HepG2 (cell line): Measurements from ENCODE around the gene CLDN9. TPM values are rescaled to one million over a fixed set of nuclear protein-coding genes. Genes with fewer than 3 reads are reported as not detected.

Source experiments
- ARNT2 ChIP-seq: sonication (generic); formaldehyde crosslinking; IDR thresholded peaks from 2 replicates; pipeline ENCODE4 v1.8.0; 2022; ENCODE audit warnings: mild to moderate bottlenecking, low read depth, missing genetic modification reagents, moderate library complexity
- CCDC6 ChIP-seq: sonication (generic); formaldehyde crosslinking; IDR thresholded peaks from 2 replicates; pipeline ENCODE4 v1.8.1; 2022; ENCODE audit warnings: mild to moderate bottlenecking, missing genetic modification reagents, moderate library complexity
- CHD2 ChIP-seq: IDR thresholded peaks from 2 replicates; pipeline ENCODE4 v1.6.1; 2011; ENCODE audit warnings: low read depth, low read length, improper control_type of control experiment
- ETV5 ChIP-seq: IDR thresholded peaks from 2 replicates; pipeline ENCODE4 v1.6.1; 2018; ENCODE audit warnings: missing biosample characterization, missing genetic modification reagents, inconsistent platforms, borderline replicate concordance
- GABPB1 ChIP-seq: IDR thresholded peaks from 2 replicates; pipeline ENCODE4 v1.6.1; 2016; ENCODE audit warnings: mild to moderate bottlenecking, missing genetic modification reagents, moderate library complexity, missing compliant biosample characterization
- HNF1B ChIP-seq: sonication (generic); formaldehyde crosslinking; IDR thresholded peaks from 2 replicates; pipeline ENCODE4 v1.5.1; 2020; ENCODE audit warnings: mild to moderate bottlenecking, moderate library complexity, missing genetic modification reagents
- KLF6 ChIP-seq: IDR thresholded peaks from 2 replicates; pipeline ENCODE4 v1.8.0; 2016; ENCODE audit warnings: missing biosample characterization, missing genetic modification reagents
- MIER2 ChIP-seq: IDR thresholded peaks from 2 replicates; pipeline ENCODE4 v1.6.1; 2016; ENCODE audit warnings: missing biosample characterization, missing genetic modification reagents
- MYNN ChIP-seq: sonication (generic); formaldehyde crosslinking; IDR thresholded peaks from 2 replicates; pipeline ENCODE4 v1.4.0; 2020; ENCODE audit warnings: mild to moderate bottlenecking, low read depth, missing genetic modification reagents
- RAD21 ChIP-seq: fragments of 450-650 bp; formaldehyde crosslinking; IDR thresholded peaks from 2 replicates; pipeline ENCODE4 v1.5.0; 2020; ENCODE audit warnings: mild to moderate bottlenecking
- SP5 ChIP-seq: IDR thresholded peaks from 2 replicates; pipeline ENCODE4 v1.6.1; 2016; ENCODE audit warnings: low read depth, borderline replicate concordance
- TAF1 ChIP-seq: sonication (generic); formaldehyde crosslinking; IDR thresholded peaks from 2 replicates; pipeline ENCODE4 v1.4.0; 2020; ENCODE audit warnings: missing genetic modification reagents
- THAP11 ChIP-seq: IDR thresholded peaks from 2 replicates; pipeline ENCODE4 v1.6.1; 2016; ENCODE audit warnings: missing biosample characterization, missing genetic modification reagents
- ZBTB38 ChIP-seq: sonication (generic); formaldehyde crosslinking; IDR thresholded peaks from 2 replicates; pipeline ENCODE4 v1.5.1; 2020; ENCODE audit warnings: mild to moderate bottlenecking, missing genetic modification reagents
- ZNF44 ChIP-seq: sonication (generic); formaldehyde crosslinking; IDR thresholded peaks from 2 replicates; pipeline ENCODE4 v1.5.1; 2020; ENCODE audit warnings: mild to moderate bottlenecking, missing genetic modification reagents
- ZNF547 ChIP-seq: sonication (generic); formaldehyde crosslinking; IDR thresholded peaks from 2 replicates; pipeline ENCODE4 v1.5.1; 2020; ENCODE audit warnings: mild to moderate bottlenecking, missing genetic modification reagents
- ZNF558 ChIP-seq: sonication (generic); formaldehyde crosslinking; IDR thresholded peaks from 2 replicates; pipeline ENCODE4 v1.9.0; 2022; ENCODE audit warnings: mild to moderate bottlenecking, missing genetic modification reagents, borderline replicate concordance
- ZNF616 ChIP-seq: sonication (generic); formaldehyde crosslinking; IDR thresholded peaks from 2 replicates; pipeline ENCODE4 v1.5.0; 2020; ENCODE audit warnings: low read depth, mild to moderate bottlenecking, missing genetic modification reagents
- ZNF629 ChIP-seq: sonication (generic); formaldehyde crosslinking; conservative IDR thresholded peaks from 2 replicates; pipeline ENCODE4 v1.5.0; 2020; ENCODE audit warnings: missing genetic modification reagents
- ZNF709 ChIP-seq: sonication (generic); formaldehyde crosslinking; IDR thresholded peaks from 2 replicates; pipeline ENCODE4 v1.5.0; 2020; ENCODE audit warnings: mild to moderate bottlenecking, missing genetic modification reagents
- ZNF776 ChIP-seq: sonication (generic); formaldehyde crosslinking; IDR thresholded peaks from 2 replicates; pipeline ENCODE4 v1.4.0; 2020; ENCODE audit warnings: mild to moderate bottlenecking, missing genetic modification reagents
- polyA plus RNA-seq, 8 experiments: library from polyadenylated mRNA; depleted of rRNA in 3 of 8; stranded (reverse) in 7 of 8; unstranded in 1 of 8; fragments of >200 nt; fragmentation: Illumina TruSeq in 4 of 8; extraction: Trizol in 4 of 8; gene quantifications; 2 replicates each; pipeline versions ENCODE4 v1.2.1 to v1.2.3, GENCODE V29; 2011 to 2016; ENCODE audit warnings: low read depth in 4 of 8, missing spikeins in 1 of 8, mixed read lengths in 1 of 8; ENCODE audit not compliant: insufficient read depth in 1 of 8
- total RNA-seq, 5 experiments: library from RNA; depleted of rRNA; stranded (reverse); fragments of >200 nt; fragmentation: Illumina TruSeq; extraction: Trizol; gene quantifications; 2 replicates each; pipeline ENCODE4 v1.2.3, GENCODE V29; 2016; ENCODE audit warnings: low read depth in 1 of 5
- TF ChIP-seq, protein P1 (sequence below): sonication (generic); formaldehyde crosslinking; IDR thresholded peaks from 2 replicates; pipeline ENCODE4 v1.8.1; 2023; ENCODE audit warnings: mild to moderate bottlenecking, missing genetic modification reagents
- TF ChIP-seq, protein P2 (sequence below): sonication (generic); formaldehyde crosslinking; IDR thresholded peaks from 2 replicates; pipeline ENCODE4 v1.4.0; 2020; ENCODE audit warnings: missing genetic modification reagents
- TF ChIP-seq, protein P3 (sequence below): sonication (generic); formaldehyde crosslinking; IDR thresholded peaks from 2 replicates; pipeline ENCODE4 v1.5.0; 2020; ENCODE audit warnings: mild to moderate bottlenecking, missing genetic modification reagents
- TF ChIP-seq, protein P4 (sequence below): sonication (generic); formaldehyde crosslinking; IDR thresholded peaks from 2 replicates; pipeline ENCODE4 v1.4.0; 2020; ENCODE audit warnings: missing genetic modification reagents, low read depth, mild to moderate bottlenecking, borderline replicate concordance

CLDN9 gene
- total and polyA plus RNA-seq, 2 of the 13 experiments (the other 11 are each of a cell fraction or from before 2014, with no cell fraction given), result 0.15 to 0.26 TPM

DNA sequence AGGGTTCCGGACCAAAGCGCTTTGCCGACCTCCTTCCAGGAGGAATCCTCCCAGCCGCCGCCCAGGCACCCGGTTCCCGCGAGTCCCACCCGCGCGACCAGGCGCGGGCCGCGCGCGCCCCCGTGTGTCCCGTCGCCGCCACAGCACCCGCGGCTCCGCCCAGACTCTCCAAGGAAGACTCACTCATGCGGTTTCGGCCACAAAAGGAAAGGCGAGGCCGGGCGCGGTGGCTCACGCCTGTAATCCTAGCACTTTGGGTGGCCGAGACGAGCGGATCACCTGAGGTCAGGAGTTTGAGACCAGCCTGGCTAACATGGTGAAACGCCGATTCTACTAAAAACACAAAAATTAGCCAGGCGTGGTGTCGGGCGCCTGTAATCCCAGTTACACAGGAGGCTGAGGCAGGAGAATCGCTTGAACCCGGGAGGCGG lies 29.0 kb upstream of the CLDN9 start (continued):
- TF ChIP-seq ZNF558 (CRISPR knock-in tag), result no peak
- 0 out of 2 replicates have a peak, but pooled peaks have one; percentile 48 for TF ChIP-seq KLF6 (CRISPR knock-in tag)
- TF ChIP-seq ZNF709 (CRISPR knock-in tag), result 0 out of 2 replicates have a peak, but pooled peaks have one; percentile 37
- TF ChIP-seq ETV5, result 0 out of 2 replicates have a peak, but pooled peaks have one; percentile 24
- 0 out of 2 replicates have a peak, but pooled peaks have one; percentile 13 for TF ChIP-seq ZNF629 (CRISPR knock-in tag)
- TF ChIP-seq MIER2 (CRISPR knock-in tag), result 0 out of 2 replicates have a peak, but pooled peaks have one; percentile 28
- TF ChIP-seq HNF1B (CRISPR knock-in tag), result 0 out of 2 replicates have a peak, but pooled peaks have one; percentile 16
- TF ChIP-seq MYNN (CRISPR knock-in tag), result no peak
- TF ChIP-seq ARNT2, result peak; percentile 27; the same call in 1 of the 2 replicates
- peak; percentile 24; the same call in 1 of the 2 replicates for TF ChIP-seq ZNF776 (CRISPR knock-in tag)
- TF ChIP-seq, protein P1, sequence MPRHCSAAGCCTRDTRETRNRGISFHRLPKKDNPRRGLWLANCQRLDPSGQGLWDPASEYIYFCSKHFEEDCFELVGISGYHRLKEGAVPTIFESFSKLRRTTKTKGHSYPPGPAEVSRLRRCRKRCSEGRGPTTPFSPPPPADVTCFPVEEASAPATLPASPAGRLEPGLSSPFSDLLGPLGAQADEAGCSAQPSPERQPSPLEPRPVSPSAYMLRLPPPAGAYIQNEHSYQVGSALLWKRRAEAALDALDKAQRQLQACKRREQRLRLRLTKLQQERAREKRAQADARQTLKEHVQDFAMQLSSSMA (CRISPR knock-in tag), result no peak
- peak; percentile 31; the same call in 1 of the 2 replicates for TF ChIP-seq SP5 (CRISPR knock-in tag)
- peak; percentile 50 for TF ChIP-seq ZBTB38 (CRISPR knock-in tag)
- no peak for TF ChIP-seq TAF1 (CRISPR knock-in tag)
- peak; percentile 88 for TF ChIP-seq RAD21
- peak; percentile 84 for TF ChIP-seq CHD2
- TF ChIP-seq ZNF547 (CRISPR knock-in tag), result 0 out of 2 replicates have a peak, but pooled peaks have one; percentile 26
- TF ChIP-seq CCDC6 (CRISPR knock-in tag), result 0 out of 2 replicates have a peak, but pooled peaks have one; percentile 38
- TF ChIP-seq, protein P2, sequence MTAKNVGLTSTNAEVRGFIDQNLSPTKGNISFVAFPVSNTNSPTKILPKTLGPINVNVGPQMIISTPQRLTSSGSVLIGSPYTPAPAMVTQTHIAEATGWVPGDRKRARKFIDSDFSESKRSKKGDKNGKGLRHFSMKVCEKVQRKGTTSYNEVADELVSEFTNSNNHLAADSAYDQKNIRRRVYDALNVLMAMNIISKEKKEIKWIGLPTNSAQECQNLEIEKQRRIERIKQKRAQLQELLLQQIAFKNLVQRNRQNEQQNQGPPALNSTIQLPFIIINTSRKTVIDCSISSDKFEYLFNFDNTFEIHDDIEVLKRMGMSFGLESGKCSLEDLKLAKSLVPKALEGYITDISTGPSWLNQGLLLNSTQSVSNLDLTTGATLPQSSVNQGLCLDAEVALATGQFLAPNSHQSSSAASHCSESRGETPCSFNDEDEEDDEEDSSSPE, result peak; percentile 64; the same call in 1 of the 2 replicates
- peak; percentile 36; the same call in 1 of the 2 replicates for TF ChIP-seq THAP11 (CRISPR knock-in tag)
- TF ChIP-seq, protein P3, sequence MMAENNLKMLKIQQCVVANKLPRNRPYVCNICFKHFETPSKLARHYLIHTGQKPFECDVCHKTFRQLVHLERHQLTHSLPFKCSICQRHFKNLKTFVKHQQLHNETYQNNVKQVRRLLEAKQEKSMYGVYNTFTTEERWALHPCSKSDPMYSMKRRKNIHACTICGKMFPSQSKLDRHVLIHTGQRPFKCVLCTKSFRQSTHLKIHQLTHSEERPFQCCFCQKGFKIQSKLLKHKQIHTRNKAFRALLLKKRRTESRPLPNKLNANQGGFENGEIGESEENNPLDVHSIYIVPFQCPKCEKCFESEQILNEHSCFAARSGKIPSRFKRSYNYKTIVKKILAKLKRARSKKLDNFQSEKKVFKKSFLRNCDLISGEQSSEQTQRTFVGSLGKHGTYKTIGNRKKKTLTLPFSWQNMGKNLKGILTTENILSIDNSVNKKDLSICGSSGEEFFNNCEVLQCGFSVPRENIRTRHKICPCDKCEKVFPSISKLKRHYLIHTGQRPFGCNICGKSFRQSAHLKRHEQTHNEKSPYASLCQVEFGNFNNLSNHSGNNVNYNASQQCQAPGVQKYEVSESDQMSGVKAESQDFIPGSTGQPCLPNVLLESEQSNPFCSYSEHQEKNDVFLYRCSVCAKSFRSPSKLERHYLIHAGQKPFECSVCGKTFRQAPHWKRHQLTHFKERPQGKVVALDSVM, result peak; percentile 64
- no peak for TF ChIP-seq ZNF616
- no peak for TF ChIP-seq ZNF44 (CRISPR knock-in tag)
- peak; percentile 51 for TF ChIP-seq GABPB1 (CRISPR knock-in tag)
- TF ChIP-seq, protein P4, sequence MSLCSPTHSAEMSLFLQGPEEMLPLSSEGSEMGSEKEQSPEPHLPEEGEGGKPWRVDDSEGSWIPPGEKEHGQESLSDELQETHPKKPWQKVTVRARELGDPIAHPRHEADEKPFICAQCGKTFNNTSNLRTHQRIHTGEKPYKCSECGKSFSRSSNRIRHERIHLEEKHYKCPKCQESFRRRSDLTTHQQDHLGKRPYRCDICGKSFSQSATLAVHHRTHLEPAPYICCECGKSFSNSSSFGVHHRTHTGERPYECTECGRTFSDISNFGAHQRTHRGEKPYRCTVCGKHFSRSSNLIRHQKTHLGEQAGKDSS (CRISPR knock-in tag), result 0 out of 2 replicates have a peak, but pooled peaks have one; percentile 53
